IMR-90 (cell line): Measurements from ENCODE around the gene IFRD2. TPM values are rescaled to one million over a fixed set of nuclear protein-coding genes. Genes with fewer than 3 reads are reported as not detected.

Experiments used
- ATAC-seq: fragments of 200-7000 bp; cut with Tn5 transposase; 2 replicates; pipeline ENCODE4 v1.9.1; 2020; ENCODE audit warnings: low read depth, mild to moderate bottlenecking, moderate library complexity
- BruUV-seq: library from RNA; stranded (reverse); fragments of 400-500 nt; replicated peaks from 2 replicates; lab custom pipeline; 2021; lab: Mats Ljungman, UMichigan
- CTCF ChIA-PET: fragments of 300-600 bp; formaldehyde crosslinking; extraction: SDS; loops from one replicate; lab custom pipeline; 2021; ENCODE audit warnings: antibody characterized with exemption; lab: Yijun Ruan, JAX
- POLR2A ChIA-PET: fragments of 300-600 bp; sonication (Branson Sonifier 250); formaldehyde crosslinking; loops from one replicate; lab custom pipeline; 2022; ENCODE audit warnings: antibody characterized with exemption; ENCODE audit not compliant: unreplicated experiment; lab: Charles Lee
- DNase-seq: peaks from one replicate; pipeline ENCODE4 v3.0.0; 2013
- H2AFZ ChIP-seq: replicated peaks from 2 replicates; pipeline ENCODE3; 2013; ENCODE audit warnings: low read length, mild to moderate bottlenecking; ENCODE audit not compliant: poor library complexity
- H2AK5ac ChIP-seq: 2 replicates; pipeline ENCODE4 v1.6.1; 2013; ENCODE audit warnings: low read depth, low read length, inconsistent platforms
- H2AK9ac ChIP-seq: replicated peaks from 2 replicates; pipeline ENCODE3; 2013; ENCODE audit warnings: mild to moderate bottlenecking, low read depth, low read length, moderate library complexity; ENCODE audit not compliant: poor library complexity
- H2BK120ac ChIP-seq: 2 replicates; pipeline ENCODE4 v1.6.1; 2013; ENCODE audit warnings: low read depth, low read length, inconsistent platforms
- H2BK15ac ChIP-seq: 3 replicates; pipeline ENCODE4 v1.6.1; 2013; ENCODE audit warnings: low read depth, low read length, inconsistent platforms
- H2BK20ac ChIP-seq: 2 replicates; pipeline ENCODE4 v1.6.1; 2013; ENCODE audit warnings: low read depth, mild to moderate bottlenecking, inconsistent platforms, low read length, moderate library complexity
- H2BK5ac ChIP-seq: 2 replicates; pipeline ENCODE4 v1.6.1; 2013; ENCODE audit warnings: mild to moderate bottlenecking, low read depth, low read length, inconsistent platforms; ENCODE audit not compliant: poor library complexity, severe bottlenecking
- H3K14ac ChIP-seq: replicated peaks from 2 replicates; pipeline ENCODE4 v1.6.1; 2013; ENCODE audit warnings: low read depth, low read length, inconsistent platforms
- H3K18ac ChIP-seq: 2 replicates; pipeline ENCODE4 v1.6.1; 2013; ENCODE audit warnings: low read depth, low read length, control low read depth
- H3K23ac ChIP-seq: 2 replicates; pipeline ENCODE4 v1.6.1; 2013; ENCODE audit warnings: low read depth, low read length, inconsistent platforms
- H3K27ac ChIP-seq: 2 replicates; pipeline ENCODE4 v1.5.1; 2013; ENCODE audit warnings: mild to moderate bottlenecking, control low read depth, low read length; ENCODE audit not compliant: insufficient read depth
- H3K27me3 ChIP-seq: 2 replicates; pipeline ENCODE4 v1.6.1; 2013; ENCODE audit warnings: low read length; ENCODE audit not compliant: control insufficient read depth, insufficient read depth
- H3K36me3 ChIP-seq: 2 replicates; pipeline ENCODE4 v1.6.1; 2013; ENCODE audit warnings: low read length, mixed read lengths; ENCODE audit not compliant: control insufficient read depth, insufficient read depth
- H3K4ac ChIP-seq: 2 replicates; pipeline ENCODE4 v1.6.1; 2013; ENCODE audit warnings: low read depth, low read length, inconsistent platforms
- H3K4me1 ChIP-seq: 2 replicates; pipeline ENCODE4 v1.6.1; 2013; ENCODE audit warnings: low read length, mixed read lengths; ENCODE audit not compliant: control insufficient read depth, insufficient read depth
- H3K4me2 ChIP-seq: 2 replicates; pipeline ENCODE4 v1.6.1; 2013; ENCODE audit warnings: low read depth, mild to moderate bottlenecking, control low read depth, low read length, moderate library complexity
- H3K4me3 ChIP-seq: 2 replicates; pipeline ENCODE4 v1.5.1; 2013; ENCODE audit warnings: low read depth, mild to moderate bottlenecking, control low read depth, low read length, moderate library complexity; ENCODE audit not compliant: insufficient read depth
- H3K56ac ChIP-seq: 2 replicates; pipeline ENCODE4 v1.6.1; 2013; ENCODE audit warnings: low read length, inconsistent platforms; ENCODE audit not compliant: insufficient read depth; ENCODE audit errors: extremely low read depth
- H3K79me1 ChIP-seq, 2 experiments: 2 replicates each; pipeline ENCODE4 v1.6.1; 2013; ENCODE audit warnings: low read length in 2 of 2, inconsistent platforms in 1 of 2, low read depth in 1 of 2
- H3K9ac ChIP-seq: 2 replicates; pipeline ENCODE4 v1.6.1; 2013; ENCODE audit warnings: low read depth, low read length, control low read depth
- H3K9me1 ChIP-seq: 2 replicates; pipeline ENCODE4 v1.6.1; 2013; ENCODE audit warnings: low read length, inconsistent platforms; ENCODE audit not compliant: insufficient read depth
- H3K9me3 ChIP-seq: 2 replicates; pipeline ENCODE4 v1.6.1; 2013; ENCODE audit warnings: low read length; ENCODE audit not compliant: control insufficient read depth, insufficient read depth
- H4K20me1 ChIP-seq: 2 replicates; pipeline ENCODE4 v1.6.1; 2013; ENCODE audit warnings: low read length, inconsistent platforms; ENCODE audit not compliant: insufficient read depth
- H4K5ac ChIP-seq: 2 replicates; pipeline ENCODE4 v1.6.1; 2013; ENCODE audit warnings: mild to moderate bottlenecking, low read depth, low read length, control low read depth
- H4K8ac ChIP-seq, 2 experiments: 2 replicates each; pipeline ENCODE4 v1.6.1; 2013; ENCODE audit warnings: low read depth in 2 of 2, low read length in 2 of 2, control low read depth in 1 of 2, inconsistent platforms in 1 of 2
- H4K91ac ChIP-seq: 2 replicates; pipeline ENCODE4 v1.6.1; 2013; ENCODE audit warnings: low read depth, low read length, inconsistent platforms; ENCODE audit not compliant: insufficient read depth
- CEBPB ChIP-seq: IDR thresholded peaks from 2 replicates; pipeline ENCODE4 v1.6.1; 2012; ENCODE audit warnings: low read depth, low read length, improper control_type of control experiment
- FOS ChIP-seq: fragments of 150-350 bp; IDR thresholded peaks from 2 replicates; pipeline ENCODE4 v1.6.1; 2016; ENCODE audit warnings: low read depth, low read length
- MAZ ChIP-seq: IDR thresholded peaks from 2 replicates; pipeline ENCODE4 v1.6.1; 2012; ENCODE audit warnings: low read depth, mild to moderate bottlenecking, low read length, improper control_type of control experiment, moderate library complexity, borderline replicate concordance
- RAD21 ChIP-seq: IDR thresholded peaks from 2 replicates; pipeline ENCODE4 v1.6.1; 2012; ENCODE audit warnings: low read length, improper control_type of control experiment
- WGBS, 2 experiments: methylation state at CpG; one replicate each; pipeline versions ENCODE4 v1.1.5 to v1.1.7; 2013; ENCODE audit warnings: missing lambda C conversion rate in 2 of 2; ENCODE audit not compliant: insufficient read length in 1 of 2; ENCODE audit errors: extremely low coverage in 2 of 2; 5-methylcytosine and 5-hydroxymethylcytosine counted together
- dilution Hi-C: fragments of 300-500 bp; cut with HindIII; formaldehyde crosslinking; loops from one replicate; pipeline ENCODE4 v1.14.3; 2018; ENCODE audit warnings: low sequenced_read_pairs; ENCODE audit not compliant: unreplicated experiment
- in situ Hi-C: fragments of 300-500 bp; cut with MboI; formaldehyde crosslinking; loops from 3 replicates; pipeline ENCODE4 v1.14.3; 2019; ENCODE audit warnings: low sequenced_read_pairs, inconsistent platforms, mixed read lengths
- intact Hi-C: fragments of 100-400 bp; cut with micrococcal nuclease; formaldehyde crosslinking; loops from 2 replicates; pipeline ENCODE4 v1.10.0; 2022
- polyA plus RNA-seq, 3 experiments: library from polyadenylated mRNA; depleted of rRNA; stranded (reverse); fragments of >200 nt; gene quantifications; 2 replicates each; pipeline ENCODE4 v1.2.3, GENCODE V29; 2012; ENCODE audit warnings: low replicate concordance in 1 of 3
- total RNA-seq: library from RNA; depleted of rRNA; stranded (reverse); fragments of >200 nt; gene quantifications from 2 replicates; pipeline ENCODE4 v1.2.3, GENCODE V29; 2012
- TF ChIP-seq, protein P1 (sequence below): fragments of 150-350 bp; IDR thresholded peaks from 2 replicates; pipeline ENCODE4 v1.6.1; 2017; ENCODE audit warnings: mild to moderate bottlenecking, antibody characterized with exemption, low read length, low read depth
- TF ChIP-seq, protein P2 (sequence below): conservative IDR thresholded peaks from 2 replicates; pipeline ENCODE4 v1.5.1; 2012; ENCODE audit warnings: mild to moderate bottlenecking, low read depth, low read length, improper control_type of control experiment

IFRD2 gene
- total and polyA plus RNA-seq, 2 of the 4 experiments (the other 2 are of a cell fraction) = 52.7 to 79.1 TPM

GRCh38 chr3:50275996-50276761 lies 16.1 kb downstream of the IFRD2 start:
- H2AFZ ChIP-seq = no peak overlapping the region
- CTCF ChIA-PET = no interaction called here
- BruUV-seq = no TSS peak

More at GRCh38 chr3:50275996-50276761, 16.1 kb downstream of the IFRD2 start:
- Histone ChIP-seq H4K20me1 (no peaks in the 10 kb centered on the region), H3K14ac (no peak overlapping the region), H4K8ac (no peak overlapping the region), H2BK20ac (no peak overlapping the region), H3K23ac (no peak overlapping the region), H2AK9ac (no peak overlapping the region), H3K4me3 (no peak overlapping the region), H4K5ac (no peak overlapping the region), H2BK5ac (no peak overlapping the region), H3K36me3 (peaks cover 20% of the 10 kb centered on the region; the same call in 1 of the 2 replicates), H2BK15ac (no peak overlapping the region), H4K91ac (no peak overlapping the region), H3K27me3 (no peaks in the 10 kb centered on the region), H3K4ac (no peak overlapping the region), H3K9me1 (no peaks in the 10 kb centered on the region), H3K56ac (no peak overlapping the region), H2AK5ac (no peak overlapping the region), H3K27ac (no peak overlapping the region), H3K79me1 (peaks cover 0 to 4% of the 10 kb centered on the region in 2 experiments; a peak in 1 of 4 replicates), H3K4me1 (peaks cover 3% of the 10 kb centered on the region; the same call in 1 of the 2 replicates), H3K4me2 (no peak overlapping the region), H3K9ac (no peak overlapping the region), H2BK120ac (no peak overlapping the region), H3K18ac (no peak overlapping the region), H3K9me3 (no peaks in the 10 kb centered on the region)
- in situ Hi-C loops = no loop called here
- dilution Hi-C loops = no loop called here
- no peak for TF ChIP-seq RAD21
- TF ChIP-seq FOS = no peak
- TF ChIP-seq MAZ = no peak
- TF ChIP-seq, protein P1, sequence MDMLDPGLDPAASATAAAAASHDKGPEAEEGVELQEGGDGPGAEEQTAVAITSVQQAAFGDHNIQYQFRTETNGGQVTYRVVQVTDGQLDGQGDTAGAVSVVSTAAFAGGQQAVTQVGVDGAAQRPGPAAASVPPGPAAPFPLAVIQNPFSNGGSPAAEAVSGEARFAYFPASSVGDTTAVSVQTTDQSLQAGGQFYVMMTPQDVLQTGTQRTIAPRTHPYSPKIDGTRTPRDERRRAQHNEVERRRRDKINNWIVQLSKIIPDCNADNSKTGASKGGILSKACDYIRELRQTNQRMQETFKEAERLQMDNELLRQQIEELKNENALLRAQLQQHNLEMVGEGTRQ = no peak
- TF ChIP-seq, protein P2, sequence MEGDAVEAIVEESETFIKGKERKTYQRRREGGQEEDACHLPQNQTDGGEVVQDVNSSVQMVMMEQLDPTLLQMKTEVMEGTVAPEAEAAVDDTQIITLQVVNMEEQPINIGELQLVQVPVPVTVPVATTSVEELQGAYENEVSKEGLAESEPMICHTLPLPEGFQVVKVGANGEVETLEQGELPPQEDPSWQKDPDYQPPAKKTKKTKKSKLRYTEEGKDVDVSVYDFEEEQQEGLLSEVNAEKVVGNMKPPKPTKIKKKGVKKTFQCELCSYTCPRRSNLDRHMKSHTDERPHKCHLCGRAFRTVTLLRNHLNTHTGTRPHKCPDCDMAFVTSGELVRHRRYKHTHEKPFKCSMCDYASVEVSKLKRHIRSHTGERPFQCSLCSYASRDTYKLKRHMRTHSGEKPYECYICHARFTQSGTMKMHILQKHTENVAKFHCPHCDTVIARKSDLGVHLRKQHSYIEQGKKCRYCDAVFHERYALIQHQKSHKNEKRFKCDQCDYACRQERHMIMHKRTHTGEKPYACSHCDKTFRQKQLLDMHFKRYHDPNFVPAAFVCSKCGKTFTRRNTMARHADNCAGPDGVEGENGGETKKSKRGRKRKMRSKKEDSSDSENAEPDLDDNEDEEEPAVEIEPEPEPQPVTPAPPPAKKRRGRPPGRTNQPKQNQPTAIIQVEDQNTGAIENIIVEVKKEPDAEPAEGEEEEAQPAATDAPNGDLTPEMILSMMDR = no peak
- TF ChIP-seq CEBPB = no peak
- DNase-seq (no peak), ATAC-seq (no peak)
- intact Hi-C loops = no loop called here
- 57% methylated on average over 76 of the region's 79 CpGs; no CpG with 5 or more reads in 1 of the 2 experiments for WGBS, 2 experiments
- POLR2A ChIA-PET = no interaction called here
